Fibroblast of lung (primary cell): Measurements from ENCODE around the gene ZBED6.

Experiments
- EZH2 ChIP-seq: IDR thresholded peaks from 2 replicates; pipeline ENCODE4 v1.5.1; 2012; ENCODE audit warnings: low read length, control low read depth, mild to moderate bottlenecking; ENCODE audit errors: missing control alignments
- TF ChIP-seq, protein P1 (sequence below), 2 donors: IDR thresholded peaks in 1 of 2; conservative IDR thresholded peaks in 1 of 2; 1 replicate in 1 of 2; 2 replicates in 1 of 2; pipeline ENCODE4 v1.5.1; 2011 to 2012; ENCODE audit warnings: low read length in 2 of 2, control low read depth in 1 of 2, inconsistent platforms in 1 of 2, low read depth in 1 of 2, mild to moderate bottlenecking in 1 of 2

DNA sequence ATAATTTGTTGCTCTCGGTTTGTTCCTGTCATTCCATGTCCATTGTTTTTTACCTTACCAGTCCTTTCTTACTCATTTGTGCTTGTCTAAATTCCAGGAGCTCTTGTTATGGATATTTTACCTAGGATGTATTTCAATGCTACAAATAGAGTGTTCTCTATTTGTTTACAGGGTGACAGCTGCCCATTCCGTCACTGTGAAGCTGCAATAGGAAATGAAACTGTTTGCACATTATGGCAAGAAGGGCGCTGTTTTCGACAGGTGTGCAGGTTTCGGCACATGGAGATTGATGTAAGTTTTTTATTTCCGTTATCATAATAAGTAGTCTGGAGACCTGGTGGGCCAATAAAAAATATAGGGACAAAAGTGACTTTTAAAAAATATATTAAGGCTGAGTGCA, 23.0 kb downstream of the ZBED6 start:
- TF ChIP-seq, protein P1, sequence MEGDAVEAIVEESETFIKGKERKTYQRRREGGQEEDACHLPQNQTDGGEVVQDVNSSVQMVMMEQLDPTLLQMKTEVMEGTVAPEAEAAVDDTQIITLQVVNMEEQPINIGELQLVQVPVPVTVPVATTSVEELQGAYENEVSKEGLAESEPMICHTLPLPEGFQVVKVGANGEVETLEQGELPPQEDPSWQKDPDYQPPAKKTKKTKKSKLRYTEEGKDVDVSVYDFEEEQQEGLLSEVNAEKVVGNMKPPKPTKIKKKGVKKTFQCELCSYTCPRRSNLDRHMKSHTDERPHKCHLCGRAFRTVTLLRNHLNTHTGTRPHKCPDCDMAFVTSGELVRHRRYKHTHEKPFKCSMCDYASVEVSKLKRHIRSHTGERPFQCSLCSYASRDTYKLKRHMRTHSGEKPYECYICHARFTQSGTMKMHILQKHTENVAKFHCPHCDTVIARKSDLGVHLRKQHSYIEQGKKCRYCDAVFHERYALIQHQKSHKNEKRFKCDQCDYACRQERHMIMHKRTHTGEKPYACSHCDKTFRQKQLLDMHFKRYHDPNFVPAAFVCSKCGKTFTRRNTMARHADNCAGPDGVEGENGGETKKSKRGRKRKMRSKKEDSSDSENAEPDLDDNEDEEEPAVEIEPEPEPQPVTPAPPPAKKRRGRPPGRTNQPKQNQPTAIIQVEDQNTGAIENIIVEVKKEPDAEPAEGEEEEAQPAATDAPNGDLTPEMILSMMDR (conservative IDR thresholded peaks at IDR 0.05 in 1 of 2, IDR thresholded peaks at IDR 0.05 in 1 of 2; ENCODE audit: low read depth in 1 of 2, low read length in 2 of 2) = no peak
- TF ChIP-seq EZH2 = no peak
